ENCODE measurements around the gene SLC16A7.
"Not testable (repeated sequence)": the region's sequence is repeated elsewhere in the genome, so short reads cannot be mapped to it uniquely, and the experiment has no call there.

SLC16A7 gene

DNA sequence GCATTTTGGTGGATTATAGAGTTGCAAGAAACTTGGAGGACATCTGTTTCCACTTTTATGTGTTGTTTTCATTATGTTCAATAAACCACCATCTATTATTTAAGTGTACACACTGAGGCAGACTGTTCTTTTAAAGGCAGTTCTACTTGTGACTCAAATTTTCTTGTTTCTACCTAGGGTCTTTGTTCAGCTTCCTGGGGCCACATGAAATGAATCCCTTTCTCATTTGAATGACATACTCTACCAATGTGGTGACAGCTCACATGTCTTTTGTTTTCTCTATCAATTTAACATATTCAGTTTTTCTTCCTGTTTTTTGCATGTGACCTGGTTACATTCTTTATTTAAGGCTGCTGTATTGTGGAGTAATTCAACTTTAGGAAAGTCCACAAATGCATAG lies 7.9 kb downstream of the SLC16A7 start:
- H4K12ac ChIP-seq (ENCODE audit: low read depth, low read length) = no peak overlapping the region
- H3K14ac ChIP-seq (ENCODE audit: low read length) = no peak overlapping the region
- H3K23ac ChIP-seq (ENCODE audit: low read length) = no peak overlapping the region
- H3K27ac ChIP-seq (ENCODE audit: low read depth, low read length) = no peak overlapping the region
- H2AK5ac ChIP-seq (ENCODE audit: low read length) = no peak overlapping the region
- H4K91ac ChIP-seq (ENCODE audit: low read depth, low read length) = no peak overlapping the region
- H3K9ac ChIP-seq (ENCODE audit: low read length) = no peak overlapping the region
- no peaks in the 10 kb centered on the region for H3K79me1 ChIP-seq (ENCODE audit: low read length)
- DNase-seq = no peak
- no peak overlapping the region for H2AFZ ChIP-seq (ENCODE audit: insufficient read depth, low read length, poor library complexity)
- no peak overlapping the region for H3K4me2 ChIP-seq (ENCODE audit: low read length)
- no peak overlapping the region for H2BK120ac ChIP-seq (ENCODE audit: insufficient read depth, low read length, poor library complexity)
- no peaks in the 10 kb centered on the region for H3K4me1 ChIP-seq (ENCODE audit: control insufficient read depth in 1 of 2, insufficient read depth in 2 of 2, low read length in 2 of 2)
- no peaks in the 10 kb centered on the region for H3K9me3 ChIP-seq (ENCODE audit: insufficient read depth, low read depth, low read length)
- H3K36me3 ChIP-seq (ENCODE audit: control insufficient read depth in 1 of 2, insufficient read depth in 2 of 2, low read length in 2 of 2) = no peaks in the 10 kb centered on the region
- H3K18ac ChIP-seq (ENCODE audit: low read length) = no peak overlapping the region
- no peak overlapping the region for H2BK5ac ChIP-seq (ENCODE audit: low read depth, low read length, poor library complexity)
- no peak overlapping the region for H3K4ac ChIP-seq (ENCODE audit: low read depth, low read length)
- no peak overlapping the region for H3K4me3 ChIP-seq (ENCODE audit: low read depth, low read length)
- H3K79me2 ChIP-seq (ENCODE audit: control insufficient read depth, insufficient read depth, low read length, poor library complexity) = no peaks in the 10 kb centered on the region
- H4K8ac ChIP-seq (ENCODE audit: low read depth, low read length) = no peak overlapping the region
- no peak overlapping the region for H2BK12ac ChIP-seq (ENCODE audit: low read length)
- no peaks in the 10 kb centered on the region for H3K27me3 ChIP-seq (ENCODE audit: insufficient read depth, low read length)

DNA sequence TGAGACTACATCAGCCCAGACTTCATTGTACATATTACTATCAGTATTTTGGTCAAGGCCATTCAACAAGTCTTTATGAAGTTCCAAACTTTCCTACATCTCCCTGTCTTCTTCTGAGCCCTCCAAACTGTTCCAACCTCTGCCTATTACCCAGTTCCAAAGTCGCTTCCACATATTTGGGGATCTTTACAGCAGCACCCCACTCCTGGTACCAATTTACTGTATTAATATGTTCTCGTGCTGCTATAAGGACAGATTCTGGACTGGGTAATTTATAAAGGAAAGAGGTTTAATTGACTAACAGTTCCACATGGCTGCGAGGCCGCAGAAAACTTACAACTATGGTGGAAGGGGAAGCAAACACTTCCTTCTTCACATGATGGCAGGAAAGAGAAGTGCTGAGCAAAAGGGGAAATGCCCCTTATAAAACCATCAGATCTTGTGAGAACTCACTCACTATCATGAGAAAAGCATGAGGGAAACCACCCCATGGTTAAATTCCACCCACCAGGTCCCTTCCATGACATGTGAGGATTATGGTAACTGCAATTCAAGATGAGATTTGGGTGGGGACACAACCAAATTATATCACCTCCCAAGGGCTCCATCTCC lies 17.1 kb downstream of the SLC16A7 start:
- H4K12ac ChIP-seq (ENCODE audit: low read depth, low read length); H3K4me2 ChIP-seq (ENCODE audit: low read length); DNase-seq; H2AFZ ChIP-seq (ENCODE audit: insufficient read depth, low read length, poor library complexity); H3K23ac ChIP-seq (ENCODE audit: low read length); H4K8ac ChIP-seq (ENCODE audit: low read depth, low read length); H3K9me3 ChIP-seq (ENCODE audit: insufficient read depth, low read depth, low read length); H4K91ac ChIP-seq (ENCODE audit: low read depth, low read length); H3K14ac ChIP-seq (ENCODE audit: low read length); H3K79me1 ChIP-seq (ENCODE audit: low read length); H2BK120ac ChIP-seq (ENCODE audit: insufficient read depth, low read length, poor library complexity); H3K36me3 ChIP-seq (ENCODE audit: control insufficient read depth in 1 of 2, insufficient read depth in 2 of 2, low read length in 2 of 2); H3K4me3 ChIP-seq (ENCODE audit: low read depth, low read length); H3K27me3 ChIP-seq (ENCODE audit: insufficient read depth, low read length); H3K9ac ChIP-seq (ENCODE audit: low read length); H3K4ac ChIP-seq (ENCODE audit: low read depth, low read length); H3K18ac ChIP-seq (ENCODE audit: low read length); H3K27ac ChIP-seq (ENCODE audit: low read depth, low read length); H2BK12ac ChIP-seq (ENCODE audit: low read length); H2AK5ac ChIP-seq (ENCODE audit: low read length); H3K4me1 ChIP-seq (ENCODE audit: control insufficient read depth in 1 of 2, insufficient read depth in 2 of 2, low read length in 2 of 2); H2BK5ac ChIP-seq (ENCODE audit: low read depth, low read length, poor library complexity); H3K79me2 ChIP-seq (ENCODE audit: control insufficient read depth, insufficient read depth, low read length, poor library complexity): not testable (repeated sequence)
- WGBS (ENCODE audit: extremely low coverage, insufficient coverage, insufficient read length) = no CpG with 5 or more reads among the region's 4 CpGs

- H2BK5ac ChIP-seq (ENCODE audit: low read depth, low read length, poor library complexity) = no peak overlapping the region
- no peaks in the 10 kb centered on the region for H3K79me2 ChIP-seq (ENCODE audit: control insufficient read depth, insufficient read depth, low read length, poor library complexity)
- no peaks in the 10 kb centered on the region for H3K36me3 ChIP-seq (ENCODE audit: control insufficient read depth in 1 of 2, insufficient read depth in 2 of 2, low read length in 2 of 2)
- H3K9me3 ChIP-seq (ENCODE audit: insufficient read depth, low read depth, low read length) = no peaks in the 10 kb centered on the region
- H4K12ac ChIP-seq (ENCODE audit: low read depth, low read length) = no peak overlapping the region
- H3K27me3 ChIP-seq (ENCODE audit: insufficient read depth, low read length) = no peaks in the 10 kb centered on the region
- H4K8ac ChIP-seq (ENCODE audit: low read depth, low read length) = no peak overlapping the region
- no peak overlapping the region for H3K9ac ChIP-seq (ENCODE audit: low read length)
- no peak overlapping the region for H2BK12ac ChIP-seq (ENCODE audit: low read length)
- H2AK5ac ChIP-seq (ENCODE audit: low read length) = no peak overlapping the region
- no peak overlapping the region for H3K4me3 ChIP-seq (ENCODE audit: low read depth, low read length)
- H3K4me2 ChIP-seq (ENCODE audit: low read length) = no peak overlapping the region
- H3K27ac ChIP-seq (ENCODE audit: low read depth, low read length) = no peak overlapping the region
- H4K91ac ChIP-seq (ENCODE audit: low read depth, low read length) = no peak overlapping the region
- H3K79me1 ChIP-seq (ENCODE audit: low read length) = no peaks in the 10 kb centered on the region
- no peak overlapping the region for H3K23ac ChIP-seq (ENCODE audit: low read length)
- no peak overlapping the region for H3K4ac ChIP-seq (ENCODE audit: low read depth, low read length)
- no peak overlapping the region for H2AFZ ChIP-seq (ENCODE audit: insufficient read depth, low read length, poor library complexity)
- no peaks in the 10 kb centered on the region for H3K4me1 ChIP-seq (ENCODE audit: control insufficient read depth in 1 of 2, insufficient read depth in 2 of 2, low read length in 2 of 2)
- DNase-seq = no peak
- no peak overlapping the region for H2BK120ac ChIP-seq (ENCODE audit: insufficient read depth, low read length, poor library complexity)
- no peak overlapping the region for H3K14ac ChIP-seq (ENCODE audit: low read length)
- H3K18ac ChIP-seq (ENCODE audit: low read length) = no peak overlapping the region
Observed at GRCh38 chr12:59615392-59616165, 19.8 kb downstream of the SLC16A7 start.

- H2AFZ ChIP-seq (ENCODE audit: insufficient read depth, low read length, poor library complexity) = no peak overlapping the region
- no peak overlapping the region for H3K4ac ChIP-seq (ENCODE audit: low read depth, low read length)
- H3K18ac ChIP-seq (ENCODE audit: low read length) = no peak overlapping the region
- no peak overlapping the region for H4K91ac ChIP-seq (ENCODE audit: low read depth, low read length)
- no peaks in the 10 kb centered on the region for H3K79me1 ChIP-seq (ENCODE audit: low read length)
- no peak overlapping the region for H2BK5ac ChIP-seq (ENCODE audit: low read depth, low read length, poor library complexity)
- no peaks in the 10 kb centered on the region for H3K27me3 ChIP-seq (ENCODE audit: insufficient read depth, low read length)
- no peak overlapping the region for H3K4me2 ChIP-seq (ENCODE audit: low read length)
- H3K27ac ChIP-seq (ENCODE audit: low read depth, low read length) = no peak overlapping the region
- H3K4me1 ChIP-seq (ENCODE audit: control insufficient read depth in 1 of 2, insufficient read depth in 2 of 2, low read length in 2 of 2) = no peaks in the 10 kb centered on the region
- no peak overlapping the region for H3K4me3 ChIP-seq (ENCODE audit: low read depth, low read length)
- H3K36me3 ChIP-seq (ENCODE audit: control insufficient read depth in 1 of 2, insufficient read depth in 2 of 2, low read length in 2 of 2) = no peaks in the 10 kb centered on the region
- no peaks in the 10 kb centered on the region for H3K9me3 ChIP-seq (ENCODE audit: insufficient read depth, low read depth, low read length)
- H4K8ac ChIP-seq (ENCODE audit: low read depth, low read length) = no peak overlapping the region
- H2BK120ac ChIP-seq (ENCODE audit: insufficient read depth, low read length, poor library complexity) = no peak overlapping the region
- no peak overlapping the region for H3K23ac ChIP-seq (ENCODE audit: low read length)
- no peak overlapping the region for H4K12ac ChIP-seq (ENCODE audit: low read depth, low read length)
- no peak overlapping the region for H3K14ac ChIP-seq (ENCODE audit: low read length)
- H2AK5ac ChIP-seq (ENCODE audit: low read length) = no peak overlapping the region
- H3K79me2 ChIP-seq (ENCODE audit: control insufficient read depth, insufficient read depth, low read length, poor library complexity) = no peaks in the 10 kb centered on the region
- H3K9ac ChIP-seq (ENCODE audit: low read length) = no peak overlapping the region
- DNase-seq = no peak
- WGBS (ENCODE audit: extremely low coverage, insufficient coverage, insufficient read length) = no CpG with 5 or more reads among the region's 1 CpG
- H2BK12ac ChIP-seq (ENCODE audit: low read length) = no peak overlapping the region
Observed at GRCh38 chr12:59619461-59620240, 23.8 kb downstream of the SLC16A7 start.
